IPS DF 19.7 (cell line): ENCODE data around the gene ILK.

Source experiments
- DNase-seq: peaks from one replicate; pipeline ENCODE4 v3.0.0-alpha.2; 2013; ENCODE audit warnings: low read depth, low spot score

Gene ILK

DNA sequence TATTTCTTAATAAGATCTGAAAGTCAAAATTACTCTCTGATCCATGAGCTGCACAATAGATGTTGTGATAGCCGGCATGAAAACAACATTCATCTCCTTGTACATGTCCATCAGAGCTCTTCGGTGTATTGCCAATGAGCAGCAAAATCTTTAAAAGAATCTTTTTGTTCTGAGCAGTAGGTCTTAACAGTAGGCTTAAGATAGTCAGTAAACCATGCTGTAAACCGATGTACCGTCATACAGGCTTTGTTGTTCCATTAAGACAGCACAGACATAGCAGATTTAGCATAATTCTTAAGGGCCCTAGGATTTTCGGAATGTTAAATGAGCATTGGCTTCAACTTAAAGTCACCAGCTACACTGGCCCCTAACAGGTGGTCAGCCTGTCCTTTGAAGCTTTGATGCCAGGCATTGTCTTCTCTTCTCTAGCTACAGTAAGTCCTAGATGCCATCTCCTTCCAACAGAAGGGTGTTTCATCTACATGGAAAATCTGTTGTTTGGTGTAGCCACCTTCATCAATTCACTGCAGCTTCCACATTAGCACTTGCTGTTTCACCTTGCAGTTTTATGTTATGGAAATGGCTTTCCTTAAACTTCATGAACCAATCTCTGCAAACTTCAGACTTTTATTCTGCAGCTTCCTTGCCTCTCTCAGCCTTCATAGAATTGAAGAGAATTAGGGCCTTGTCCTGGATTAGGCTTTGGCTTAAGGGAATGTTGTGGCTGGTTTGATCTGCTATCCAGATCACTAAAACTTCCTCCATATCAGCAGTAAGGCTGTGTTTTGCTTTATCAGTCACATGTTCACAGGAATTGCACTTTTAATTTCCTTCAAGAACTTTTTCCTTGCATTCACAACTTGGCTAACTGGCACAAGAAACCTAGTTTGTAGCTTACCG is 28.5 kb upstream of the ILK start:
- no peak for DNase-seq

DNA sequence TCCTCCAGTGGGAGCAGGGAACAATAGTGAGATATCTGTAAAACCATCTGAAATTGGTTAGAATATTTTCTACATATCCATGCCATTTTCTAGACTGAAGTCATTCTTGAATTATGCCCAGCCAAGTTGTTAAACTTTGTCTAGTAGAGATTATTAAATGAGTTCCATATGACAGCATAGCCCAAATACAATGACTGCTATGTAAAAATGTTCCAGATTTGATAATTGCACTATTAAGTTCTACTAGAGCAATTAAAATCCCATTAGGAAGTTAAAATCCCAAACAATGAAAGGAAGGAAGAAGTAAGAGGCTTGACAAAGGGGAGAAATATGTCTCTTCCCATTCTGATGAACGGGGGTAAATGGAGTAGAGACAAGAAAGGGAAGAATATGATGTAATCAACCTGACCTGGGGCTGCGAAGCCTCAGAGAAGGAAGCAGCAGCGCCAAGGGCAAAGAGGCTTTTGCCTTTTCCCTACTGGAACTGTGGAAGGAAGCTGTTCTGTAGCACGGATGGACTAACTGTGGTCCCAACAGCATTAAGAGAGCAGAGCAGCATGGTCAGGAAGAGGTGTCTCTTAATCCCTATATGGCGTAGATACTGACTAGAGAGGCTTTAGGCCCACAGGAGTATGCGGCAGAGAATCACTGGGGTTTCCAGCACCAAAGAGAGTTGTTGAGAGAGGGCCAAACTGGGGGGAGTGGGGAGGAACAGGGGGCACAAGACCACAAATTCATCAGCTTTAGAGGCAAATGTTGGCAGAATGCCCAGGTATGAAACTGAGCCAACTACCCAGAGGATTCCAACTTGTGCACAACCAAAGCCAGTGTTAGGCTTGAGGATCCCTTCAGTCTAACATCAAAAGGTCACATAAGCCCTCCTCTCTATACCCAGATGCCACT is 26.9 kb upstream of the ILK start:
- DNase-seq: no peak

DNA sequence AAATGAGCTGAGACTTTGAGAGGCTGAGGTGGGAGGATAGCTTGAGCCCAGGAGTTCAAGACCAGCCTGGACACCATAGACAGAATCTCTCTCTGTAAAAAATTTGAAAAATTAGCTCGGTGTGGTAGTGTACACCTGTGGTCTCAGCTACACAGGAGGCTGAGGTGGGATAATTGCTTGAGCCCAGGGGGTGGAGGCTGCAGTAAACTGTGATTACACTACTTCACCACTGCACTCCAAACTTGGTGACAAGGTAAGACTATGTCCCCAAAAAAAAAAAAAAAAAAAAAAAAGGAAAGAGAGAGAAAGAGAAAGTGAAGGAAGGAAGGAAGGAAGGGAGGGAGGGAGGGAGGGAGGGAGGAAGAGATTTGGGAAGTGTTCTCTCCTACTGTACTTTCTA is 25.4 kb upstream of the ILK start:
- DNase-seq: no peak

DNA sequence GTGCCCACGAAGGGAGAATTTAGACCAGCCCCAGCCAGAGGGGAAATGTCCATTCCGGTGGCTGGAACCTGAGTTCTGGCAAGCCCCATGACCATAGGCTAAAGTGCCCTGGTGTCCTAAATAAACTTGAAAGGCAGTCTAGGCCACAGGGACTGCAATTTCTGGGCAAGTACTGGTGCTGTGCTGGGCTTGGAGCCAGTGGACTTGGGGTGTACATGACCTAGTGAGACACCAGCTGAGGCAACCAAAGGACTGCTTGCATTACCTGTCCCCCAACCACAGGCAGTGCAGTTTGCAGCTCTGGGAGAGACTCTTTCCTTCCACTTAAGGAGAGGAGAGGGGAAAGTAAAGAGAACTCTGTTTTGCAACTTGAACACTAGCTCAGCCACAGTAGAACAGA is 23.9 kb upstream of the ILK start:
- no peak for DNase-seq

DNA sequence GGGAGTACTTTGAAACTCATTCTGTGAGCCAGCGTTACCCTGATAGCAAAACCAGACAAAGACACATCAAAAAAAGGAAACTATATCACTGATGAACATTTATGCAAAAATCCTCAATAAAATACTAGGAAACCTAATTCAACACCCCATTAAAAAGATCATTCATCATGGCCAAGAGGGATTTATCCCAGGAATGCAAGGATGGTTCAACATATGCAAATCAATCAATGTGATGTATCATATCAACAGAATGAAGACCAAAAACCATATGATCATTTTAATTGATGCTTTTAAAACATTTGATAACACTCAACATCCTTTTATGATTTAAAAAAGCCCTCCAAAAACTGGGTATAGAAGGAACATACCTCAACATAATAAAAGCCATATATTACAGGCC is 20.0 kb upstream of the ILK start:
- DNase-seq: no peak

DNA sequence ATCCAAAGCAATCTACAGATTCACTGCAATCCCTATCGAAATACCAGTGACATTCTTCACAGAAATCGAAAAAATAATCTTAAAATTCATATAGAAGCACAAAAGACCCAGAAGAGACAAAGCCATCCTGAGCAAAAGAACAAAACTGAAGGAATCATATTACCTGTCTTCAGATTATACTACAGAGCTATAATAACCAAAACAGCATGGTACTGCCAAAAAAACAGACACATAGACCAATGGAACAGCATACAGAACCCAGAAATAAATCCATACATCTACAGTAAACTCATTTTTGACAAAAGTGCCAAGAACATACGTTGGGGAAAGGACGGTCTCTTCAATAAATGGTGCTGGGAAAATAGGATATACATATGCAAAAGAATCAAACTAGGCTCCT is 19.0 kb upstream of the ILK start:
- DNase-seq: no peak

DNA sequence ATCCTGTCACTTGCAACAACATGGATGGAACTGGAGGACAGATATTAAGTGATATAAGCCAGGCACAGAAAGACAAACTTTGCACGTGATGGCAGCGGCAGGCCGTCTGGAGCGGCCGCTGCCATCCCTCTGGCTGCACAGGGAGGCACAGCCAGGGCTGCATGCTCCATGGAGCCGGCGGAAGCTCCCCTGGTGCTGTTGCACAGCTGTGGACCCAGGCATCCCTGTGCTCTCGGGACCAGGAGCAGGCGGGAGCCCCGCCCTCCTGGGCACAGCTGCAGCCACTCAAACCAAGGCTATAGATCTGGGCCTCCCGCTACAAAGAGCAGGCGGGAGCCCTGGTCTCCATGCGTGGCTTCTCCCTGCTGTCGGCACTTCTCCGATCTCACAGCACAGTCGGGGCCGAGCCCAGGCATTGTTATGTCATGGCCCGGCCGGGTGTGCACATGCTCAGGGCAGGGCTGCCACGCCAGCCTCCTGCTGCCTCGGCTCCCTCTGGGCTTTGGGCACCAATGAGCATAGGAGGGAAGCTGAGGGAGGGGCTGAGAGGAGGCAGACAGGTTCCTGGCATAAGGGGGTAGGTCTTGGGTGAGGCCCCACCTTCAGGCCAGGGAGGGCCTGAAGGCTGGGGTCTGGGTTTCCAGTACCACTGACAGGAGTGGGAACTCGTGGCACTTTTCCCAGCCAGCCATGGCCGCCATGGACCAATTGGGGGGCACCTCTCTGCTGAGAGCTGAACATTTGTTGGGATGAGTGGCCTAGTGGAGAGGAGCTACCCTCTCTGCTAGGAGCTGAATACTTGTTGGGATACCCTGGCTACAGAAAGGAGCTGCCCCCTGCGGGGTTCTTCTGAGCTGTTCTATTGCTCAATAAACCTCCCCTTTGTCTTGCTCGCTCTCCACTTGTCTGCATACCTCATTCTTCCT is 16.9 kb upstream of the ILK start:
- DNase-seq: no peak

DNA sequence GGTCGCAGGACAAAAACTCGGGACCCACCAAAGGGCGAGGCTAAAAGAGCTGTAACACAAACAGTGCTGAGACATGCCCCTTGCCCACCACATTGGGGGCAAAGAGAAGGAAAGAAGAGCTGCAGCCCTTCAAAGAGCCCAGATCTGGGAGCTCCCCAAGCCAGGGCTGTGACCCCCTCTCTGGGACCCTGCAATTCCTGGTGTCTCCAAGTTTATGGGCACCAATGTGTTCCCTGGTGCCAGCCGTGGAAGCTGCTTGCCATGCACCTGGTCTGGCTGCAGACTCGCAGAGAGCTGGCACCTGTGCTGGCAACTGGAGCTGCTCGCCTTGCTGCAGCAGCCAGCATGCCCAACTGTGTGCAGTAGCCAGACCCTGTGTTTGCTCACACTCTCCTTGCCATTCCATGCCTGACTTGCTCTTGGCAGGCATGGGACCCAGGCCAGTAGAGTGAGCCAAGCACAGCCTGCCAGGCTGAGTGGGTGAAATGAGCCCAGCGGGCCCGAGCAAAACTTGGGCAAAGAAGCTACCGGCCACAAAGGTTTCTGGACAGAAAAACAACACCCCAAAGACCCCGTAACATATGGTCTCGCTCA is 16.1 kb upstream of the ILK start:
- DNase-seq: no peak

DNA sequence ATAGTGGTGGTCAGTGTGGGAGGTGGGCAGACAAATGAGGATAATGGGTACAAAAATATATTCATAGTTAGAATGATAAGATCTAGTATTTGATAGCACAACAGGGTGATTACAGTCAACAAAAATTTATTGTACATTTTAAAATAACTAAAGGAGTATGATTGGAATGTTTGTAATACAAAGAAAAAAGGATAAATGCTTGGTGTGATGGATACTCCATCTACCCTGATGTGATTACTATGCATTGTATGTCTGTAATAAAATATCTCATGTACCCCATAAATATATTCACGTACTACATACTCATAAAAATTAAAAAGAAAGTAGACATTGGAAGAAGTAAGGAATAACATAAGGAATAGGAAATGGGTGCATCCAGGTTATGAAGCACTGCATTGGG is 15.6 kb upstream of the ILK start:
- no peak for DNase-seq

DNA sequence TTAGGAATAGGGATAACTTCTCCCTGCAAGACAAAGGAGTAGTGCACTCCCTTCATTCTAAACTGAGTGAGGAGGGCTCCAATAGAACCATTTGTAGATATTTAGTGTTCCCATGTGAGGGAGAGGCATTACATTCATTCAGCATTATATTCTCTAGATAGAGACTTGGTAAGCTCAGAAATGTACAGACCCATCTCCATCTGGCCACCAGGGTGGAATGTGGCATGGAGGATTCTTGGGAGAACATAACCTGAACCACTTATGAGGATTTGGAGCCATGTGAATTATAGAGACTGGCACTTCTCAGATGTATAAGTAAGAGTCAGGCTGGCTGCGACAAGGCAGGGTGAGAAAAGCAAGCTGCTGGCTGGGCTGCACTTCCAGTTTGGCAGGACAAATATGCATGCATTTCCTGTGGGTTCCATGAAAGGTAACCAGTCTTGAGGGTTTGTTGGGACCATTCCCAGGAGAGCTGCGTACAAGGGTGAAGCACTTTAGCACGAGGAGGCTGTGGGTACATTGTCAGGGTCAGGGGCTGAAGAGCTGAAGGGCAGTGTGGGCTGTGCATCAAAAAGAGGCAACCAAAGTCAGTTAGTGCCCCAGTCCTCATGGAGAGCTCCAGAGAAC is 9.3 kb upstream of the ILK start:
- no peak for DNase-seq

DNA sequence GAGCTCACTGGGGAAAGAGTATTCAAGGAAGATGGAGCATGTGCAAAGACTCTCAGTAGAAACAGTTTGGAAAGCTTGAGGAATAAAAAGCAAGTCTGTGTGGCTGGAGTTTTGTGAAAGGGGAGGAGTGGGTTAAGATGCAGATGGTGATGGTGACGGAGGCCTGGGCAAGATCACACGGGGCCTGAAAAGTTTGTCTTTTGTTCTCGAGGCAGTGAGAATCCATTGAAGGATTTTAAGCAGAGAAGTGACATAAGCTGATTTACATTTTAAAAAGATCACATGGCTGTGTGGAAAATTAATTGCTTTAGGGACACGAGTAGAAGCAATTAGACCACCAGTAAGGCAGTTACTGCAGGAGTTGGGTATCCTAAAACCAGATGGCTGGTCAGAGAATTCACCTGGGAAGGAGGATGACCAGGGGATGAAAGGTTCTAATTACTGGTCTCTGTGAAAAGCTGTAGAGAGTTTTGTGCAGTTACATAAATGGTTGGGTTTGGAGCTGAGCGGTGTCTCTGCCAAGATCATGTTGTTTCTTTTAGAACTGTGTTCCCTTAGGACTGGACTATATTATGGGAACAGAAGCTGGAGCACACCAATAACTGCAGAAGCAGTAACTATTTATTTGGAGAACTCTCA is 7.2 kb upstream of the ILK start:
- DNase-seq: no peak

DNA sequence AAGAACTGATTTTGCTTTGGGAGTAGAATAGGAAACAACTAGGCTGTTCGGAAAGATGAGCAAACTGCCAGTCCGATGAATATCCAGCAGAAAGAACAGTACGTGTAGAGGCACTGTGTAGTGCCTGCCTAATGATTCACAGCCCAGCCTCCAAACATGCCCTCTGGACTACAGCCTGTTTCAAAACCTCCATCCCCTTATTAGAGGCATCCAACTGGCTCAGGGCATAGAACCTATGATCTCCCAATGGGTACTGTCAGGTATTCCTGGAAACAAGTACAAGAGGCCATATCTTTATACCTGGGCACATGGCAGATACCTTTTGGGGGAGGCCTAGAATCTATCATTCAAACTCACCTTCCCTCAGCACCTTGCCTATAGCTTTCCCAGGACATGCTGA is 5.0 kb upstream of the ILK start:
- DNase-seq: no peak

DNA sequence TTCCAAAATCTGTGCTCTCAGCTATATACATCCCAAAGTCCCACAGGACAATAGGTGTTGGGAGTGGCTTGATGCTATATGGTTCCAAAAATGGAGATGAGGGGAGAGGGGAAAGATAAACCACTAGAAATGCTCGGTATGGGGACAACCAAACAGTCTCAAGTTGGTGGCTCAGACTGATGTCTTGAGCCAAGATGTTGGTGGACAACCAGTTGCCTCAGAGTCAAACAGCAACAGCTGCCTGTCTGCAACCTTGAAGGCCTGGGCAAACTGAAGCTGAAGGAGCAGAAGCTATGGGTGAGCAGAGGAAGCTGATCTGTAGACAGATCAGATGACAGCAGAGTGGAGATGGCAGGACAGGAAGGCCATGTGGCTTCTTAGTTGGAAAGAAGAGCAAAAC is 4.1 kb upstream of the ILK start:
- no peak for DNase-seq

DNA sequence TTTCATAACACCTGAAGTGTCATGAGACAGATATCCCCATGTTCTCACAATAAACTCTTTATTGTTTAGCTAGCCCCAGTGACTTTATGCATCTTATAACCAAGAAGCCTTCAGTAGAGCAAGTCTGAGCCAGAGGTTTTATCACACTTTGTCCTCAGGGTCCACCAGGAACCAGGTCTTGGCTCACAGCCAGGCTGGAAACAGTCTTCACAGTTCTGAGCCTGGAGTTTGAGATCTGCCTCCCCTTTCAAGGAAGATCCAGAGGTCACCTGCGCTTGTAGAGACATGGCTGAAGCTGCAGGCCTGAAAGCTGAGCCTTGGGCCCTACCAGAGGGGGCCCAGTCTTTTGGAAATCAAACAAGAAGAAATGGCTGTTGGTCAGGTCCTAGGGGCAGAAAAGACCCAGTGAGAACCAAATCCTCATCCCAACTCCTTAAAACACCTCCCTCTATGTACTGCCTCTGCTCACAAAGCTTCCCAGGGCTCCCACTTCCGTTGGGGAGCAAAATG is 3.6 kb upstream of the ILK start:
- DNase-seq: no peak

DNA sequence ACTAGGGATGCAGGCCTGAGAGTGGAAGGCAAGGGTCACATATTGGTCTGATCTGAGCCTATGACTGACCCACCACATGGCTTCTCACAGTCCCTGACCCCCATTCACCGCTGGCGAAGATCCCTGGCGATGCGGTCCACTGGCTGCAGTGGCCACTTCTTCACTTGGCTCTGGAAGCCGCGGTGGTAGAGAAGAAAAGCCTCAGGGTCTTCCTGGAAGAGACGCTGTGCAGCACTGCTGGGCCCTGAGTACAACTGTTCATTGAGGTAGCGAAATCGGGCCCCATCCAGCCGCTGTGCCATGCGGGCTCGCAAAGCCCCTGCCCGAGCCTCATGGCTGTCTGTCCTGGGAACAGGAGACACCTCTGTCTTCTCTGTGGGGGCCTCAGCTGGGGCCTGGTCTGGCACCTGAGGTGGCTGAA is 2.5 kb upstream of the ILK start:
- DNase-seq: no peak

DNA sequence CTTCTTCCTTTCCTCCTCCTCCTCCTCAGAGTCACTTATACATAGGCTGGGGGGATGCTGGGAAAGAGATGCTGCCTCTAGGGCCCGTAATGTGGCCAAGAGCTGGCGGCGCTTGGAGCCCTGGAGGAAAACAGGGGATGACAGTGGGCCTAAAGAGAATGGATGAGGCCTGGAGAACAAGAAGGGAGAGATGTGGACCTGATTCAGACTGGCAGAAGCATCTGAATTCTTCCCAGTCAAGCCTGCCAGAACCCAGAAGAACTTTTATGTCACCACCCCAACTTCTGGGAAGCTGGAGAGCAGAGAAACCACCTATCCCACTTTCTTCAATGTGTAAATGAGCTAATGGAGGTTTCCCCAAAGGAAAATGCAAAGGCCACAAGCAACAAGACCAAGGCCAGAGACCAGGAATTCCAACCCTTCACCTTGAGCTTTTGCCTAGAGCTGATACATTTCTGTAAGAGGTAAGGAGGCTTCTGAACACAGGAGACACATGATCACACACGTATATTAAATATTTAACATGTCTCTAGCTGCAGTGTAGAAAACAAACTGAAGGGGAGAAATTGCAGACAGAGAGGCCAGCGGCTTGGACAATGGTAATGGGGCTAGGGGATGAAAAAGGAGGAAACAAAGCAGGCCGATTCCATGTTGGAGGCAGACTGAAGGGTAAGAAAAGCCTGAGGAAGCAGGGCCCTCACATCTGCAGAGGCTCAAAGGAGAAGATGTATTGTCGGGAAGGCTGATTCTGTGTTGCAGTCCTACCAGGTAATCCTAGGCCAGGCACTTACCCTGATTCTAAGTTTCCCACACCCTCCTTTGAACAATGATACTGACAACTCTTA is 1.3 kb upstream of the ILK start:
- no peak for DNase-seq

DNA sequence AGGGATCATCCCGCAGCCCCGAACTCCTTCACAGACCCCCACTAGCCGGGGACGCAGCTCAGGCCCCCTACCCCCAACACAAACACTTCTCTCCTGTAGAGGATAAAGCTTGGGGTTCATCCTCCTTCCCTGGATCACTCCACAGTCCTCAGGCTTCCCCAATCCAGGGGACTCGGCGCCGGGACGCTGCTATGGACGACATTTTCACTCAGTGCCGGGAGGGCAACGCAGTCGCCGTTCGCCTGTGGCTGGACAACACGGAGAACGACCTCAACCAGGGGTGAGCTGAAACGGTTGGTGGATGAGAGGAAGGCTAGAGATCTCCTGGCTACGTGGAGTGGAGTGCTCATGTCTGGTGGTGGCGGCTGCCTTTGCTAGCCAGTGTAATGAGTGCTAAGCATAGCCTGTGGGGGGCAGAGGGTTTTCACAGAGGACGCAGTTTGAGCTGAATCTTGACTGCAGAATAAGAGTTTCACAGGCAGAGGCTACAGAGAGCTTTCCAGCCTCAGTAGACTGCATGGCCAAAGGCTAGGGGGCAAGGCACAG is 580 bp downstream of the ILK start:
- no peak for DNase-seq

DNA sequence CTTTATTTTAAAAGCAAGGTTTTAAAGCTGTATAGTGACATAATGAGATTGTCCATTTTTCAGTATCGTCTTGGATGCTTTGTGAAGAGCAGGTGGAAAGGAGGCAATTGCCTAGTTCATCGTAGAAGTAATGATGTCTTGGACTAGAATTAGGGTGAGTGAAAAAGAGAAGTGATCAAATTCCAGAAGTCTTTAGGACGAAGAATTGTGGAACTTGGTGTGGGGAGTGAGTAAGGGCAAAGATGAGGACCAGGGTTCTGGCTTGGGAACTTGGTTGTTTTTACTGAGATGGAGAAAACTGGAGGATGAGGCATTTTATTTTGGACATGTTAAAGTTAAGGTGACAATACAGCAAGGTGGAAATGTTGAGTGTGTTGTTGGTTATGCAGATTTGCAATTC is 1.2 kb downstream of the ILK start:
- DNase-seq: no peak
